K562 (cell line): ENCODE data around the gene SLC4A2. TPM values are rescaled to one million over a fixed set of nuclear protein-coding genes. Genes with fewer than 3 reads are reported as not detected.
A peak's percentile ranks its signal among the peaks of the same experiment; 100 is the strongest.

ENCODE experiments used
- ATAC-seq: fragments of 200-7000 bp; cut with Tn5 transposase; 3 replicates; pipeline ENCODE4 v1.9.1; 2020; ENCODE audit warnings: moderate library complexity
- BruUV-seq: library from RNA; stranded (reverse); fragments of 400-500 nt; replicated peaks from 2 replicates; lab custom pipeline; 2021; lab: Mats Ljungman, UMichigan
- CTCF ChIA-PET: fragments of 300-600 bp; formaldehyde crosslinking; extraction: SDS; loops from one replicate; lab custom pipeline; 2021; ENCODE audit warnings: low intra/inter-chr PET ratio; lab: Yijun Ruan, JAX
- POLR2A ChIA-PET: fragments of 300-600, 350-650 bp; sonication (Branson Sonifier 250); formaldehyde crosslinking; extraction: SDS; loops from one replicate; lab custom pipeline; 2021; ENCODE audit warnings: antibody characterized with exemption, inconsistent platforms; lab: Yijun Ruan, JAX
- DNase-seq, 4 experiments: peaks; one replicate each; pipeline versions ENCODE4 v3.0.0 to v3.0.0-alpha.2; 2011 to 2018; ENCODE audit warnings: low spot score in 3 of 4, mixed read lengths in 3 of 4; ENCODE audit errors: extremely low read depth in 1 of 4
- FAIRE-seq: peaks from 2 replicates; lab custom pipeline; 2011; peaks lifted over from hg19 to GRCh38; lab: Jason Lieb, UNC
- H2AFZ ChIP-seq: 2 replicates; pipeline ENCODE4 v1.6.0; 2011; ENCODE audit warnings: low read depth, low read length, control low read depth, inconsistent platforms
- H3K27ac ChIP-seq: fragments of 200-600 bp; 3 replicates; pipeline ENCODE4 v1.8.0; 2011; ENCODE audit warnings: low read depth, mild to moderate bottlenecking, control low read depth, inconsistent platforms, low read length, moderate library complexity, mixed read lengths; ENCODE audit errors: extremely low read depth
- H3K27me3 ChIP-seq, 2 experiments: fragments of 300-600 bp in 1 of 2; 2 replicates in 1 of 2; 3 replicates in 1 of 2; pipeline versions ENCODE4 v1.6.0 to v1.8.0; 2011; ENCODE audit warnings: inconsistent platforms in 2 of 2, low read length in 2 of 2, mild to moderate bottlenecking in 1 of 2, mixed read lengths in 1 of 2, moderate library complexity in 1 of 2; ENCODE audit not compliant: control insufficient read depth in 2 of 2, insufficient read depth in 2 of 2
- H3K36me3 ChIP-seq: fragments of 300-600 bp; 3 replicates; pipeline ENCODE4 v1.8.0; 2011; ENCODE audit warnings: mild to moderate bottlenecking, low read length, inconsistent platforms; ENCODE audit not compliant: control insufficient read depth, insufficient read depth
- H3K4me1 ChIP-seq, 2 experiments: fragments of 200-600 bp in 1 of 2; replicated peaks in 1 of 2; 2 replicates in 1 of 2; 3 replicates in 1 of 2; pipeline versions ENCODE4 v1.5.1 to v1.8.0; 2011; ENCODE audit warnings: inconsistent platforms in 2 of 2, low read length in 2 of 2, mild to moderate bottlenecking in 1 of 2, mixed read lengths in 1 of 2, moderate library complexity in 1 of 2; ENCODE audit not compliant: control insufficient read depth in 2 of 2, insufficient read depth in 2 of 2
- H3K4me2 ChIP-seq: 2 replicates; pipeline ENCODE4 v1.6.1; 2011; ENCODE audit warnings: low read length, control low read depth, inconsistent platforms, mixed read lengths; ENCODE audit not compliant: insufficient read depth
- H3K4me3 ChIP-seq: fragments of 200-600 bp; sonication (generic), shearing (Covaris generic); 2 replicates; pipeline ENCODE4 v1.5.1; 2016; ENCODE audit warnings: control low read depth, inconsistent platforms
- H3K79me2 ChIP-seq: fragments of 200-600 bp; 3 replicates; pipeline ENCODE4 v1.8.0; 2011; ENCODE audit warnings: low read length, inconsistent platforms; ENCODE audit not compliant: control insufficient read depth, insufficient read depth
- H3K9ac ChIP-seq, 2 experiments: 2 replicates each; pipeline versions ENCODE4 v1.6.0 to v1.6.1; 2011; ENCODE audit warnings: low read depth in 2 of 2, low read length in 2 of 2, control low read depth in 1 of 2, inconsistent platforms in 1 of 2, mild to moderate bottlenecking in 1 of 2, mixed read lengths in 1 of 2; ENCODE audit not compliant: insufficient read depth in 1 of 2
- H3K9me1 ChIP-seq: one replicate; pipeline ENCODE4 v1.6.0; 2011; ENCODE audit warnings: inconsistent platforms, mild to moderate bottlenecking, low read length, moderate library complexity; ENCODE audit not compliant: control insufficient read depth, insufficient read depth
- H3K9me3 ChIP-seq: replicated peaks from 2 replicates; pipeline ENCODE4 v1.5.1; 2011; ENCODE audit warnings: low read depth, low read length, inconsistent platforms; ENCODE audit not compliant: control insufficient read depth, insufficient read depth
- H4K20me1 ChIP-seq: replicated peaks from 2 replicates; pipeline ENCODE4 v1.6.1; 2011; ENCODE audit warnings: low read length, inconsistent platforms, mixed read lengths; ENCODE audit not compliant: control insufficient read depth, insufficient read depth
- BCL6 ChIP-seq: fragments of 250-450 bp; sonication (Bioruptor Pico); IDR thresholded peaks from 2 replicates; pipeline ENCODE4 v1.4.0; 2020
- BRCA1 ChIP-seq, 2 experiments: fragments of 450-650 bp in 1 of 2; sonication (generic) in 1 of 2; formaldehyde crosslinking in 1 of 2; IDR thresholded peaks; 2 replicates each; pipeline versions ENCODE4 v1.5.0 to v1.6.1; 2017 to 2020; ENCODE audit warnings: mild to moderate bottlenecking in 1 of 2, missing genetic modification reagents in 1 of 2
- E2F4 ChIP-seq: sonication (generic); formaldehyde crosslinking; IDR thresholded peaks from 2 replicates; pipeline ENCODE4 v1.8.0; 2022; ENCODE audit warnings: mild to moderate bottlenecking, low read depth, missing genetic modification reagents
- FOXK2 ChIP-seq, 2 experiments: fragments of 450-650 bp; IDR thresholded peaks in 1 of 2; conservative IDR thresholded peaks in 1 of 2; 2 replicates each; pipeline ENCODE4 v1.6.1; 2016; ENCODE audit warnings: low read depth in 2 of 2, mild to moderate bottlenecking in 1 of 2
- MYBL2 ChIP-seq, 2 experiments: fragments of 450-650 bp in 1 of 2; sonication (generic) in 1 of 2; formaldehyde crosslinking in 1 of 2; IDR thresholded peaks; 2 replicates each; pipeline versions ENCODE4 v1.6.1 to v1.8.1; 2017 to 2022; ENCODE audit warnings: borderline replicate concordance in 1 of 2, inconsistent platforms in 1 of 2, low read depth in 1 of 2, mild to moderate bottlenecking in 1 of 2, missing genetic modification reagents in 1 of 2, moderate library complexity in 1 of 2
- NBN ChIP-seq: fragments of 450-650 bp; IDR thresholded peaks from 2 replicates; pipeline ENCODE4 v1.6.1; 2016; ENCODE audit warnings: low read depth, mild to moderate bottlenecking
- OTX1 ChIP-seq: fragments of 450-650 bp; formaldehyde crosslinking; IDR thresholded peaks from 2 replicates; pipeline ENCODE4 v1.4.0; 2022; ENCODE audit warnings: mild to moderate bottlenecking
- RAD51 ChIP-seq: fragments of 450-650 bp; IDR thresholded peaks from 2 replicates; pipeline ENCODE4 v1.7.1; 2016; ENCODE audit warnings: low read depth, mild to moderate bottlenecking, borderline replicate concordance
- SAFB ChIP-seq: fragments of 200-400 bp; formaldehyde crosslinking; IDR thresholded peaks from 2 replicates; pipeline ENCODE4 v1.6.1; 2017; ENCODE audit warnings: low read depth, low read length, borderline replicate concordance
- SMC3 ChIP-seq: conservative IDR thresholded peaks from 2 replicates; pipeline ENCODE4 v1.6.1; 2011; ENCODE audit warnings: low read depth, low read length, improper control_type of control experiment; ENCODE audit not compliant: insufficient read depth
- ZBTB33 ChIP-seq: sonication (generic); formaldehyde crosslinking; IDR thresholded peaks from 2 replicates; pipeline ENCODE4 v1.8.1; 2023; ENCODE audit warnings: mild to moderate bottlenecking, missing genetic modification reagents
- ZFPM2 ChIP-seq: fragments of 250-450 bp; sonication (Bioruptor Pico); IDR thresholded peaks from 2 replicates; pipeline ENCODE4 v1.5.1; 2022; ENCODE audit warnings: mild to moderate bottlenecking
- ZNF449 ChIP-seq: fragments of 250-450 bp; sonication (Bioruptor Pico); IDR thresholded peaks from 2 replicates; pipeline ENCODE4 v1.8.0; 2022; ENCODE audit warnings: moderate library complexity, mild to moderate bottlenecking, inconsistent platforms
- WGBS: fragments of 100-300 bp; shearing (Covaris generic); methylation state at CpG from one replicate; pipeline ENCODE4 v1.1.6; 2016; ENCODE audit warnings: low coverage, mixed read lengths; ENCODE audit not compliant: insufficient coverage; ENCODE audit errors: missing lambda C conversion rate; 5-methylcytosine and 5-hydroxymethylcytosine counted together
- in situ Hi-C: fragments of 300-500 bp; cut with MboI; formaldehyde crosslinking; loops from 4 replicates; pipeline ENCODE4 v1.15.0; 2018; ENCODE audit warnings: inconsistent platforms, mixed read lengths
- intact Hi-C: fragments of 100-400 bp; cut with micrococcal nuclease; formaldehyde crosslinking; loops from 2 replicates; pipeline ENCODE4 v1.14.2; 2022
- polyA plus RNA-seq, 8 experiments: library from polyadenylated mRNA; depleted of rRNA in 4 of 8; stranded (reverse) in 5 of 8; unstranded in 3 of 8; fragments of >200 nt; fragmentation: Nextera tagmentation in 2 of 8; fragmentation: Illumina TruSeq in 1 of 8; extraction: Ambion mirVana in 2 of 8; extraction: Trizol in 1 of 8; gene quantifications; 2 replicates each; pipeline versions ENCODE4 v1.2.1 to v1.2.3, GENCODE V29; 2011 to 2014; ENCODE audit warnings: inconsistent platforms in 1 of 8, missing spikeins in 1 of 8
- total RNA-seq, 7 experiments: library from RNA; depleted of rRNA in 6 of 7; stranded (reverse); fragments of >200 nt in 6 of 7; fragmentation: Illumina TruSeq in 2 of 7; extraction: Trizol in 2 of 7; gene quantifications; 2 replicates each; pipeline versions ENCODE4 v1.2.1 to v1.2.3, GENCODE V29; 2011 to 2021; ENCODE audit warnings: low replicate concordance in 1 of 7
- TF ChIP-seq, protein P1 (sequence below): fragments of 250-450 bp; sonication (Bioruptor Pico); IDR thresholded peaks from 2 replicates; pipeline ENCODE4 v1.9.0; 2021; ENCODE audit warnings: mild to moderate bottlenecking, inconsistent platforms

The SLC4A2 gene
- total and polyA plus RNA-seq, 9 of the 15 experiments (the other 6 are each of a cell fraction or from before 2014, with no cell fraction given): 11.4 to 375 (median 130) TPM

DNA sequence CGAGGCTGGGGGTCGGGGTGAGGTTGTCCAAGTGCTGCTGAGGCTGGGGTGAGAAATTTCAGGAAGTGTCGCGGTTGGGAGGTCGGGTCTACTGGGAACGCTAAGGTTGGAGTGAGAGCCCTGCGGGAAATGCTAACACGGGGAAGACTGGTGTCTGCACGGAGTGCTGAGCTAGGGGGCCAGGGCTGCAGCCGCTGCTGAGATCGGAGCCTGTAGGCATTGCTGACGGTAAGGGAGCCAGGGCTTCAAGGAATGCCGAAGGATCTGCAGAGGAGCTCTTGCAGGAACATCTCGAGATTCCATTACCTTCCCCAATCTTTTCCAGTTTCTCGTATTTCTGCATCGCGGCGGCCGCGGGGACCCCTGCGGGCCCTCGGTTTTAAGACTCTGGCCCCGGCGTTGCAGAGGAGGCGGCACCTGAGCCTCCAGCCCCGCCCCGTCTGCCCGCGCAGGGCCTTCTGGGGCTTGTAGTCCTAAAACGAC lies 1.8 kb upstream of the SLC4A2 start, which contains the start of gene CDK5:
Gene CDK5, minus strand, starts transcription at position 392 of the 483 bp plus-strand sequence. Its CDS starts 49 bp downstream, at position 343.
- Histone ChIP-seq H3K27ac (peak within 1 kb of the TSS; percentile 90), H3K4me2 (peak within 1 kb of the TSS; percentile 94), H3K79me2 (peaks cover 38% of the 10 kb centered on the region), H3K9me3 (no peaks in the 10 kb centered on the region), H4K20me1 (peaks cover 10% of the 10 kb centered on the region), H3K36me3 (peaks cover 7% of the 10 kb centered on the region; the same call in 2 of the 3 replicates), H3K4me3 (peak within 1 kb of the TSS; percentile 84), H3K4me1 (peaks cover 54 to 71% of the 10 kb centered on the region in 2 experiments), H2AFZ (peak within 1 kb of the TSS; percentile 91), H3K9ac (peak within 1 kb of the TSS; percentile 85 to 91), H3K9me1 (no peaks in the 10 kb centered on the region), H3K27me3 (no peaks in the 10 kb centered on the region)
- CTCF ChIA-PET: interaction anchor here (2.9 kb wide), 1 partner anchor 29 kb away, joined by 14 read pairs; the partner anchor contains the start of gene ABCB8
- ATAC-seq (peak; percentile 4), FAIRE-seq (no peak), DNase-seq (no peak)
- BruUV-seq: no TSS peak
- WGBS: 3% methylated on average over 30 of the region's 30 CpGs
- intact Hi-C loops (no loop called here), in situ Hi-C loops (no loop called here)
- POLR2A ChIA-PET: interaction anchor here (1.1 kb wide), 1 partner anchor 29 kb away, joined by 5 read pairs; the partner anchor contains the start of gene ABCB8
- peak; percentile 41; the same call in 1 of the 2 replicates for TF ChIP-seq ZNF449 (CRISPR knock-in tag)
- TF ChIP-seq ZBTB33 (CRISPR knock-in tag): no peak
- no peak for TF ChIP-seq E2F4 (CRISPR knock-in tag)
- TF ChIP-seq NBN: no peak
- TF ChIP-seq, protein P1, sequence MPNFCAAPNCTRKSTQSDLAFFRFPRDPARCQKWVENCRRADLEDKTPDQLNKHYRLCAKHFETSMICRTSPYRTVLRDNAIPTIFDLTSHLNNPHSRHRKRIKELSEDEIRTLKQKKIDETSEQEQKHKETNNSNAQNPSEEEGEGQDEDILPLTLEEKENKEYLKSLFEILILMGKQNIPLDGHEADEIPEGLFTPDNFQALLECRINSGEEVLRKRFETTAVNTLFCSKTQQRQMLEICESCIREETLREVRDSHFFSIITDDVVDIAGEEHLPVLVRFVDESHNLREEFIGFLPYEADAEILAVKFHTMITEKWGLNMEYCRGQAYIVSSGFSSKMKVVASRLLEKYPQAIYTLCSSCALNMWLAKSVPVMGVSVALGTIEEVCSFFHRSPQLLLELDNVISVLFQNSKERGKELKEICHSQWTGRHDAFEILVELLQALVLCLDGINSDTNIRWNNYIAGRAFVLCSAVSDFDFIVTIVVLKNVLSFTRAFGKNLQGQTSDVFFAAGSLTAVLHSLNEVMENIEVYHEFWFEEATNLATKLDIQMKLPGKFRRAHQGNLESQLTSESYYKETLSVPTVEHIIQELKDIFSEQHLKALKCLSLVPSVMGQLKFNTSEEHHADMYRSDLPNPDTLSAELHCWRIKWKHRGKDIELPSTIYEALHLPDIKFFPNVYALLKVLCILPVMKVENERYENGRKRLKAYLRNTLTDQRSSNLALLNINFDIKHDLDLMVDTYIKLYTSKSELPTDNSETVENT (CRISPR knock-in tag): no peak
- TF ChIP-seq BCL6 (CRISPR knock-in tag): no peak
- no peak for TF ChIP-seq BRCA1 (IDR thresholded peaks at IDR 0.05)
- TF ChIP-seq BRCA1 (CRISPR knock-in tag; IDR thresholded peaks at IDR 0.05): no peak; the same call in none of the 2 replicates
- TF ChIP-seq ZFPM2: peak; percentile 59; the same call in 1 of the 2 replicates
- no peak for TF ChIP-seq OTX1 (CRISPR knock-in tag)
- no peak; the same call in 1 of the 2 replicates for TF ChIP-seq SMC3
- no peak for TF ChIP-seq SAFB
- no peak for TF ChIP-seq FOXK2 (conservative IDR thresholded peaks at IDR 0.05 in 1 of 2, IDR thresholded peaks at IDR 0.05 in 1 of 2; ENCODE audit: low read depth in 2 of 2)
- no peak for TF ChIP-seq RAD51
- no peak for TF ChIP-seq MYBL2 (IDR thresholded peaks at IDR 0.05; ENCODE audit: low read depth)
- no peak for TF ChIP-seq MYBL2 (CRISPR knock-in tag; IDR thresholded peaks at IDR 0.05; ENCODE audit: borderline replicate concordance)
